GM18873 (cell line): ENCODE data around the gene SLC49A3.
"Not testable (repeated sequence)": the region's sequence is repeated elsewhere in the genome, so short reads cannot be mapped to it uniquely, and the experiment has no call there.

ENCODE experiments used
- ATAC-seq: cut with Tn5 transposase; IDR thresholded peaks from one replicate; pipeline ENCODE4 v1.9.1; 2021; ENCODE audit warnings: mild to moderate bottlenecking, moderate library complexity, moderate number of reproducible peaks; ENCODE audit not compliant: unreplicated experiment, low FRiP score

Gene SLC49A3

DNA sequence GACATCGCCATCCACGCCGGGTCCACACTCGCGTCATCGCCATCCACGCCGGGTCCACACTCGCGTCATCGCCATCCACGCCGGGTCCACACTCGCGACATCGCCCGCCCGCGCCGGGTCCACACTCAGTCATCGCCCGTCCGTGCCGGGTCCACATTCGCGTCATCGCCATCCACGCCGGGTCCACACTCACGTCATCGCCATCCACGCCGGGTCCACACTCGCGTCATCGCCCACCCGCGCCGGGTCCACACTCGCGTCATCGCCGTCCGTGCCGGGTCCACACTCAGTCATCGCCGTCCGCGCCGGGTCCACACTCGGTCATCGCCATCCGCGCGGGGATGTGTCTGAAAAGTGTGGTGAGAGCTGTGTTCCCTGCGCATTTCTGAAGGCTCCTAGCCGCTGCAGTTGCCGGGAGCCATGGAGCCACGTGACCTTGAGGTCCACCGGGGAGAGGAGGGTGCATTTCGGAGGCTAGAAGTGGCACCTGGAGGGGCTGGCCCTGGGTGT is 34.0 kb upstream of the SLC49A3 start:
- no peak for ATAC-seq

DNA sequence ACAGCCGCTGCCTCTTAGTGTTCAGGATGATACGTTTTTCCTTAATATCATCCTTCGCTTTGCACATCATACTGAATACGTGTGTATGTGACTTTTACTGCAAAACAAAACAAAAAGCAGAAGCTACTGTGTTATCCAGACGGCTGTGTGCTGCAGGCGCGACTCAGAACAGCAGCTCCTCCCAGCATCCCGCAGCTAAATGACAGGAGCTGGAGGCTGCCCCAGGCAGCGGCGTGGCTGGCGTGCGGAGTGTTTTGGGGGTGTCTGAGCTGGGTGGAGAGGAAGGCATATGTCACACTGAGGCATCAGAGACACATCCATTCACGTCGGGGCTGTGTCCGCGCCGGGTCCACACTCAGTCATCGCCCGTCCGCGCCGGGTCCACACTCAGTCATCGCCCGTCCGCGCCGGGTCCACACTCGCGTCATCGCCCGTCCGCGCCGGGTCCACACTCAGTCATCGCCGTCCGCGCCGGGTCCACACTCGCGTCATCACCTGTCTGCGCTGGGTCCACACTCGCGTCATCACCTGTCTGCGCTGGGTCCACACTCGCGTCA is 33.3 kb upstream of the SLC49A3 start:
- ATAC-seq, result no peak

DNA sequence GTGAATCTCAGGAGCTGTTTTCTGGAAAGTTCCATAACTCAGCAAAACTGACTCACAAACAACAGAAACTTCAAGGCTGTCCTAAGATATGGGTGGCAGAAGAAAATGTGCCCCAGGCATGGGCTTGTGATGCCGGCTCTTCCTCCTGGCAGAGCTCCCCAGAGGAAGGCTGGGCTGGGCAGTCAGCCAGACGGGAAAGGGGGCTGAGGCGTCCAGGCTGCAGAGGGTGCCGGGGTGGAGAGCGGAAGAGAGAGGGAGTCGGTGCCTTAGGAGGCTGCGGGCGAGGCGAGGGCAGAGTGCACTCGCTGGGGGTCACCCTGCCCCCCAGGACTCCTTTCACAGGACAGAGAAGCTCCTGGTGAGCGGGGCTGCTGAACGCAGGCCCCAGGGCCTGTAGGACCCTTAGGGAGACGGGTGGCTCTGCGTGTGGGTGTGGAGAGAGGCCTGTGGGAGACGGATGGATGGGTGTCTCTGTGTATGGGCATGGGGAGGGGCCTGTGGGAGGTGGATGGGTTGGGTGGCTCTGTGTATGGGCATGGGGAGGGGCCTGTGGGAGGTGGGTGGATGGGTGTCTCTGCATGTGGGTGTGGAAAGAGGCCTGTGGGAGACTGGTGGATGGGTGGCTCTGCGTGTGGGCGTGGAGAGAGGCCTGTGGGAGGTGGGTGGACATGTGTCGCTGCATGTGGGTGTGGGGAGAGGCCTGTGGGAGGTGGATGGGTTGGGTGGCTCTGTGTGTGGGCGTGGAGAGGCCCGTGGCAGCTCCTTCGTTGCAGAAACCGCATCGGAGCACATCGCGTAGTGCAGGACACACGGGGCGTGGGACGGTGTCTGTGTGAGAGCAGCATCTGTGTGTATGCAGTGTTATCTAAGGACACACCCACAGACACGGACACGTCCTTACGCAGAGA is 32.6 kb upstream of the SLC49A3 start:
- no peak for ATAC-seq

DNA sequence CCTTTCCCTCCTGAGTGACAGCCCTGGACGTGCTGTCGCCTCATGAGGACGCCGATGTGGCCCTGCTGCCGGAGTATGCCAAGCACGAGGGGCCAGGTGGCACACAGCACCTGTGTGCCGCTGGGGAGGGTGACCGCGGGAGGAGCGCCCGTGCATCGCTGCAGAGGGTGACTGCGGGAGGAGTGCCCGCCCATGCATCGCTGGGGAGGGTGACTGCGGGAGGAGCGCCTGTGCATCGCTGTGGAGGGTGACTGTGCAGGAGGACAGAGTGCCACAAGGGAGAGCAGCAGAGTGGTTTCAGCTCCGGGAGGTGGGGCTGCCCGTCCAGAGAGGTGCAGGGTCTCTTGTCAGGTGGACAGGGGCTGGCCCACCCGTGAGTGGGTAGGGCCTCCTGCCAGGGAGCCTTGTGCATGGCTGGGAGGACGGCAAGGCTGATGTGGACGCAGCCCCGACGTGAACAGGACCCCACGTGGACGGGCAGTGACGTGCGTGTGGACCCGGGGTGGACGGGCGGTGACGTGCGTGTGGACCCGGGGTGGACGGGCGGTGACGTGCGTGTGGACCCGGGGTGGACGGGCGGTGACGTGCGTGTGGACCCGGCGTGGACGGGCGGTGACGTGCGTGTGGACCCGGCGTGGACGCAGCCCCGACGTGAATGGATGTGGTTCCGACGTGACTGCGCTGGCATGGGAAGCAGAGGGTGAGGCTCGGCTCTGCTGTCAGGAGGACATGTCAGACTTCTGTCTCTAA is 31.3 kb upstream of the SLC49A3 start:
- ATAC-seq, result no peak

DNA sequence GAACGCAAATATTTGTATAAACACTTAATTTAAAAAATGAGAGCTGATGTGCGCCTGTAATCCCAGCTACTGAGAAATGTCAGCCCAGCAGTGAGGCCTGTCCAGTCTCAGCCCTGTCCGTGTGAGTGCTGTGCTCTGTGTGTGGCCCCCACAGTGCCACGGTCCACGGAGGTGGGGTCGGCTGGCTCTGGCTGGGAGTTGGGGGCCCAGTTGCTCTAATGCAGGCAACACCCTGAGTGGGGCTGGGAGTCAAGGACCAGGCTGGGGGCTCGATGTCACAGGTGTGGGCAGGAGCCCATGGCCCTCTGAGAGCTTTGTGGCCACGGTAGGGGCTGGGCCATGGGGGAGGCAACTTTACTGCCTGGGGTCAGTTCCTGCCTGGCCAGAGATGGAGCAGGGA is 29.5 kb upstream of the SLC49A3 start:
- no peak for ATAC-seq

DNA sequence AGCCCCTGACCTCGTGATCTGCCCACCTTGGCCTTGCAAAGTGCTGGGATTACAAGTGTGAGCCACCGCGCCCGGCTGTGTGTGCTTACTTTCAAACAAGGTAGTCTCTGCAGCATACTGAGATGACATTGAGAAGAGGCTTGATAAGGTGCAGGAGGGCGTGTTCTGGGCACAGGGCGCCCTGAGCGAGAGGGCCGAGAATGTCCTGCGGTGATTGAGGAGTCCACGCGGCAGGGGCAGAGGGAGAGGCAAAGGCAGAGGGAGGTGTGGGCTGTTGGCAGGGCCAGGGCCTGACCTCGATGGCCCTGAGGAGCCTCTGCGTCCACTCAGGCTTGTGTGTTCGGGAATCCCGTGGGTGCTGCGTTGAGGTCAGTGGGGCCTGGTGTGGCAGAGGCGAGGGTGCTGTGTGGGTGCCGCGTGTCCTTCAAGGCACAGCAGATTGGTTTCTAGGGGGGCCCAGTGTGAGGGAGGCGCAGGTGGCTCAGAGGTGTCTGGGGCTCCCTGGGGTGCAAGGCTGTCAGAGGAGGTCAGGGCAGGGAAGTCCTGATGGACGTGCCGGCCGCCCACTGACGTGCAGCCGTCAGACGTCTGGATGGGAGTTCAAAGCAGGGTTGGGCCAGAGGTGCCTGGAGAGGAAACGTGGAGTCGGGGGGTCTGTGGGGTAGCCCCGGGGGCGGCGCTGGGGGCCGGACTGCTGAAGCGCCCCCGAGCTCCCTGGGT is 28.8 kb upstream of the SLC49A3 start:
- no peak for ATAC-seq

- ATAC-seq, result no peak
Measured at GRCh38 chr4:714087-714486, 25.1 kb upstream of the SLC49A3 start.

GRCh38 chr4:712916-713632 is 24.1 kb upstream of the SLC49A3 start:
- ATAC-seq, result no peak

- no peak for ATAC-seq
Measured at GRCh38 chr4:712093-712492, 23.1 kb upstream of the SLC49A3 start.

DNA sequence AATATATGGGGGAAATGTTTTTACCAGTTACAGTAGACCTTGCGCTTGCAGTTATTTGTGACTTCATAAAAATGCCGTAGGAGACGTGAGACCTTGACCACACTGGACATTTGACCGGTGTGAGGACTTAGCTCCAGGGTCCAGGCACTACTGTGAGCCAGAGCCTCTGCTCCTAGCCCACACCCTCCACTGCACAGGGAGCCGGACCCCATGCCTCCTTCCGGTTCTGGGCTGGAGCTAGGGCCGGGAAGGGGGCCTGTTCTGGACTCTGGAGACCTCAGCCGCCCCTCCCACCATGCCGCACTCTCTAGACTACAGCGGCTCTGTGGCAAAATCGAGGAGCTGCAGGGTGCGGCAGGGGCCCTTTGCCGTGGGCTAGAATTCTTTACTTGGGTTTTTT is 22.0 kb upstream of the SLC49A3 start:
- no peak for ATAC-seq

DNA sequence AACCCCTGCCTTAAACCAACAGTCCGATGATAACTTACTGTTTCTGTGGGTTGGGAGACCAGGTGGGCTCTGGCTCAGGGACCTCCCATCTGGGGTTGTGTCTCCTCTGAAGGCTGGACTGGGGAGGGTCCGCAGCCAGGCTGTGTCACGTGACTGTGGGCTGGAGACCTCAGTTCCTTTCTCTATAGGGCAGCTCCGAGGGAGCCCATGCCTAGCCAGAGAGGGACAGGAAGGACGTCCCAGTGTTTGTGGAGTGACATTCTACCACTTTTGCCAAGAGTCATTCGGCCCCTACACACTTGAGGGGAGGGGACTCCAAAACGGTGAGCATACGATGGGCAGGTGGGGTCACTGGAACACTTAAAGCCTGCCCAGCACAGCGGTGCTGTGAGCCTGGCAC is 21.2 kb upstream of the SLC49A3 start:
- ATAC-seq, result no peak

GRCh38 chr4:709348-709747 is 20.4 kb upstream of the SLC49A3 start:
- no peak for ATAC-seq

DNA sequence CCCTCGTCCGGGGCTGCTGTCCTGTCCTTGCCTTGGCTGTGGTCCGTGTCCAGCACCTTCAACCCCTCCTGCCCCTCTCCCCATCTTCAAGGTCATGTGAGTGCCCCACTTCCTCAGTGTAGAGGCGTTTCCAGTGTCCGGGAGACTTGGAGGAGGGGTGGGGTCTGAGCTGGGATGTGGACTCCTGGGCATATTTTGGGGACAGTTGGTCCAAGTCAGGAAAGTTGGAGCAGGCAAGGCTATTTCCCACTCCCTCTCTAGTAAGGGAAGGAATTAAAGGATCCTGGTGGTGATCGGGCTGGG is 19.6 kb upstream of the SLC49A3 start:
- no peak for ATAC-seq

- ATAC-seq, result no peak
Measured at GRCh38 chr4:707929-708630, 19.1 kb upstream of the SLC49A3 start.

GRCh38 chr4:706834-707598 is 18.1 kb upstream of the SLC49A3 start:
- no peak for ATAC-seq

GRCh38 chr4:706083-706633 is 17.2 kb upstream of the SLC49A3 start:
- not testable (repeated sequence) for ATAC-seq

DNA sequence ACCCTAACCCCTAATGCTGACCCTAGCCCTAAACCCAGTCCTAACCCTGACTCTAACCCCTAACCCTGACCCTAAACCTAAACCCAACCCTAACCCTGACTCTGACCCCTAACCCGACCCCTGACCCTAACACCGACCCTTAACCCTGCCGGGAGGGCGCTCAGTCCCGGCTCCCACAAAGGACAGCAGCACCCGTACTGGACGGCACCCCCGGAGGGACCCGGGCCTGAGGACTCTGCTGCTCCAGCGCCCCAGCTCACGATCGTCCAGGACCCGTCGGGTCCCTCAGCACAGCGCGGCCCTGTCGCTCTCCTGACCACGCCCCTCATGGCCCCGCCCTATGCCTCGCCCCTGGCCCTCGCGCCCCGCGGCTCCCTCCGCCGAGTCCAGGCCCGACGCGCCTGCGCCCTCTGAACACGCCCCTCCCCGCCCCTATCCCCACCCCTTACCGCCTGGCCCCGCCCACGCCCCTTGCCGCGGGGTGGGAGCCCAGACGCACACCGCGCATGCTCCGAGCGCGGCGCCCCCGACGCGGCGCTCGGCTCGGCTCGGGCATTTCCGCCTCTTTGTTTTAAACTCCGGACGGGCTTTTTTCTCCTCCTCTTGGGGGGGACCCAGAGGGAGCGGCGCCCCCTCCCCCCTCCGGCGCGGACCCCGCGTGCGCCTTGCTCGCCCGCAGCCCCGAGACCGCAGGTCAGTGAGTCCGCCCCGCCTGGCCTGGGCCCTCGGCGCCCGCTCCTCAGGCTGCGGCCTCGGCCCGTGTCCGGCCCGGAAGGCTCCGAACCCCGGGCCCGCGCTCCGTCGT is 16.5 kb upstream of the SLC49A3 start, which contains the start of gene PCGF3:
TSS of gene PCGF3 (plus strand) at position 555 of the 805 bp plus-strand sequence. CDS start 27,849 bp downstream, outside the sequence.
- ATAC-seq, result peak; percentile 79

GRCh38 chr4:704971-705277 is 16.0 kb upstream of the SLC49A3 start:
- ATAC-seq, result no peak
